Neutrophil (primary cell): ENCODE results near the gene SDCCAG8.

Experiments used
- H3K27ac ChIP-seq: fragments of 200-600 bp; sonication (generic); 2 replicates; pipeline ENCODE4 v1.5.1; 2016; ENCODE audit warnings: mild to moderate bottlenecking, moderate library complexity
- H3K27me3 ChIP-seq: fragments of 200-600 bp; sonication (generic); 2 replicates; pipeline ENCODE4 v1.6.0; 2016; ENCODE audit warnings: mild to moderate bottlenecking
- H3K36me3 ChIP-seq: fragments of 200-600 bp; sonication (generic); 2 replicates; pipeline ENCODE4 v1.5.1; 2017
- H3K4me1 ChIP-seq, 2 experiments: fragments of 200-600 bp in 1 of 2; sonication (generic) in 1 of 2; 1 replicate in 1 of 2; 2 replicates in 1 of 2; pipeline versions ENCODE4 v1.5.1 to v1.6.1; 2013 to 2016; ENCODE audit warnings: low read depth in 1 of 2, low read length in 1 of 2, mild to moderate bottlenecking in 1 of 2, moderate library complexity in 1 of 2; ENCODE audit not compliant: control insufficient read depth in 1 of 2, insufficient read depth in 1 of 2
- H3K4me3 ChIP-seq, 2 experiments: fragments of 200-600 bp in 1 of 2; sonication (generic) in 1 of 2; 1 replicate in 1 of 2; 2 replicates in 1 of 2; pipeline ENCODE4 v1.5.1; 2013 to 2016; ENCODE audit warnings: low read depth in 1 of 2, low read length in 1 of 2, mild to moderate bottlenecking in 1 of 2, moderate library complexity in 1 of 2
- H3K9me3 ChIP-seq: fragments of 200-600 bp; sonication (generic); 2 replicates; pipeline ENCODE4 v1.5.1; 2016
- TF ChIP-seq, protein P1 (sequence below): fragments of 200-600 bp; sonication (generic); IDR thresholded peaks from 2 replicates; pipeline ENCODE4 v1.5.1; 2016; ENCODE audit warnings: antibody characterized with exemption

The SDCCAG8 gene

DNA sequence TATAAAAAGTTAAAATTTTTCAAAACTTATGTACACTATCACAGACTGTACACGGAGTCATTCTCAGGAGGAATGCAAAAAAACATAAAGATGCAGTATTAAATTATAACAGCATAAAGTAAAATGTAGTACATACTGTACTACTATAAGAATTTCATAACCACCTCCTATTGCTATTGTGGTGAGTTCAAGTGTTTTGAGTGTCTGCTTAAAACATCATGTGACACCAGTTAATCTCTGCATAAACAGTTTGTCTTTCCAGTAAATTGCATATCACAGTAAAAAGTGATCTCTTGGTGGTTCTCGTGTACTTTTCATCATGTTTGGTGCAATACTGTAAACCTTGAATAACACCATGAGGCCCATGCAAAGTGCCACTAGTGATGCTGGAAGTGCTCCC is 45.2 kb downstream of the SDCCAG8 start:
- H3K27me3 ChIP-seq, result no peaks in the 10 kb centered on the region
- H3K4me1 ChIP-seq, result no peaks in the 10 kb centered on the region
- no peak overlapping the region for H3K27ac ChIP-seq
- no peak overlapping the region for H3K4me3 ChIP-seq
- no peaks in the 10 kb centered on the region for H3K9me3 ChIP-seq
- no peaks in the 10 kb centered on the region for H3K36me3 ChIP-seq
- TF ChIP-seq, protein P1, sequence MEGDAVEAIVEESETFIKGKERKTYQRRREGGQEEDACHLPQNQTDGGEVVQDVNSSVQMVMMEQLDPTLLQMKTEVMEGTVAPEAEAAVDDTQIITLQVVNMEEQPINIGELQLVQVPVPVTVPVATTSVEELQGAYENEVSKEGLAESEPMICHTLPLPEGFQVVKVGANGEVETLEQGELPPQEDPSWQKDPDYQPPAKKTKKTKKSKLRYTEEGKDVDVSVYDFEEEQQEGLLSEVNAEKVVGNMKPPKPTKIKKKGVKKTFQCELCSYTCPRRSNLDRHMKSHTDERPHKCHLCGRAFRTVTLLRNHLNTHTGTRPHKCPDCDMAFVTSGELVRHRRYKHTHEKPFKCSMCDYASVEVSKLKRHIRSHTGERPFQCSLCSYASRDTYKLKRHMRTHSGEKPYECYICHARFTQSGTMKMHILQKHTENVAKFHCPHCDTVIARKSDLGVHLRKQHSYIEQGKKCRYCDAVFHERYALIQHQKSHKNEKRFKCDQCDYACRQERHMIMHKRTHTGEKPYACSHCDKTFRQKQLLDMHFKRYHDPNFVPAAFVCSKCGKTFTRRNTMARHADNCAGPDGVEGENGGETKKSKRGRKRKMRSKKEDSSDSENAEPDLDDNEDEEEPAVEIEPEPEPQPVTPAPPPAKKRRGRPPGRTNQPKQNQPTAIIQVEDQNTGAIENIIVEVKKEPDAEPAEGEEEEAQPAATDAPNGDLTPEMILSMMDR, result no peak

- Histone ChIP-seq H3K4me3 (no peak overlapping the region), H3K4me1 (peaks cover 20 to 21% of the 10 kb centered on the region in 2 experiments), H3K27ac (no peak overlapping the region), H3K36me3 (no peaks in the 10 kb centered on the region), H3K9me3 (no peaks in the 10 kb centered on the region), H3K27me3 (no peaks in the 10 kb centered on the region)
- TF ChIP-seq, protein P1, result no peak
Measured at GRCh38 chr1:243311809-243312208, 56.0 kb downstream of the SDCCAG8 start.

DNA sequence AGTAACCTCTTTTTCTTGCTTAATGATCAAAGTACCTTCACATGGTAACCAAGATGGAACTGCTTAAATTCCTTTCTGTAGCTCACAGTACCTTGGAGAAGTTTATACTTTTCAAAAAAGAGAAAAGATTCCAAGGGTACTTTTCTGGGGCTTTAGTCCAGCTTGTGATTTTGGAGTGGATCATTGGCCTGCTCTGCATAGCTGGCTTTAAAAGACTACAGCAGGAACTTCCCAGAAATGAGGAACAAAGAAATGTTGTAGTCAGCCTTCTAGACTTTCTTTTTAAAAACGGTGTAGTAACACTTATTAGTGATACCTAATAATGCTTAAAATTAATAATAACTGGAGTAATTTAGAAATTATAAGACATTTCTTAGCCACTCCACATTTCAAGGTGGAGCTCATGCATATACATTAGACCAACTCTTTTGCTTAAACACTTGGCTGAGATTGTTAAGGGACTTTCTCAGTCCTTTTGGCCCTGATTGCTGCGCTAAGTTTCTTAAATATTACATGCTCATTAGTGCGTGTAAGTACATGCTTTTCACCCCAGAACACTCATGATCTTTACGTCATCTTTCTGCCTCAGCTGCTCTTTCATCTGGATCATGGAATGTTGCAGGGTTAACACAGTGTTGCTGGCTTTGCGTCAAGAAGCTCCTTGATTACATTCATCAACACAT is 57.3 kb downstream of the SDCCAG8 start:
- Histone ChIP-seq H3K9me3 (no peaks in the 10 kb centered on the region), H3K27ac (peak overlapping the region; percentile 75)

DNA sequence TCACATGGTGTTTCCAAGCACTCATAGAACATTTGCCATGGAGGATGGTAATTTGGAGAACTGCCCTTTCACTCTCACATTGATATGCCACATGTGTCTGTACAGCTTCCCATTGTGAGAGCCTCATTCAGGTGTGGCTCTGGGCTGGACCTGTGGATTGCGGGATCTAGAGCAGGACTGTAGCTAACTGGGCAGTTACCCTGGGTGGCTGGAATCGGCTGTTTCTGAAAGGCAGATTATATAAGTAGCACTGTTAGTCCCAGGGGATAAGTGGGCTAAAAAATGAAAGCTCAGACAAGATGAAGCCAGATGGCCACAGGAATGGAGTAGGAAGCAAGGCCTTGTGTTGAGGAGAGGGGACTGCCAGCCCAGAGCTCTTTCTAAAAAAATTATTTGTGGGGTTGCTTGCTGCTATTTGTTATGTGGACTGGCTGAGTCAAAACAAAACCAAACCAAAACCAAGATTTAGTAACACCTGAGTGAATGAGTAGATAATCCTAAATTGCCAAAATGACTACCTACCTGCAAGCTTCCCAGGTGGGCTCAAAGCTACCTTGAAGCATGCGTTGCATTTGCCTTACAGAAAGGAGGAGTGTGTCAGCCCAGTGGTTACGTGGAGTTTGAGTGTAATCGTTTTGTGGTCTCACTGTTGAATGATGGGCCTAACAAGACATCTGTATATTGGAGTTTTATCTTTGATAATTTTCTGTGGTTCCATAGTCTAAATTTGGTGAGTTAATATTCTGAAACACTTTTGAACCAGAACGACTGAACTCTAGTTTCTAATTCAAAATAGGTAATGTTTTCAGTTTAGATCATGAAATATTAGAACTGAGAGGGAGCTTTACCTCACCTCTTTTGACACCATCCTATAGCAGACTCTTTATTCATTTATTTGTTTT is 58.0 kb downstream of the SDCCAG8 start:
- peaks cover 31 to 32% of the 10 kb centered on the region in 2 experiments for H3K4me1 ChIP-seq
- H3K27ac ChIP-seq, result peak overlapping the region; percentile 75
- no peaks in the 10 kb centered on the region for H3K36me3 ChIP-seq

More for the DNA sequence above, 57.3 kb downstream of the SDCCAG8 start:
- TF ChIP-seq, protein P1, result no peak
- Histone ChIP-seq H3K27me3 (no peaks in the 10 kb centered on the region), H3K4me3 (no peak overlapping the region), H3K4me1 (peaks cover 23 to 24% of the 10 kb centered on the region in 2 experiments), H3K36me3 (no peaks in the 10 kb centered on the region)

GRCh38 chr1:243315455-243315854 is 59.6 kb downstream of the SDCCAG8 start:
- Histone ChIP-seq H3K27ac (no peak overlapping the region), H3K9me3 (no peaks in the 10 kb centered on the region), H3K4me3 (no peak overlapping the region), H3K4me1 (peaks cover 46 to 48% of the 10 kb centered on the region in 2 experiments), H3K27me3 (no peaks in the 10 kb centered on the region), H3K36me3 (no peaks in the 10 kb centered on the region)
- TF ChIP-seq, protein P1, result no peak

More for the DNA sequence above, 58.0 kb downstream of the SDCCAG8 start:
- H3K9me3 ChIP-seq, result no peaks in the 10 kb centered on the region
- H3K27me3 ChIP-seq, result no peaks in the 10 kb centered on the region
- H3K4me3 ChIP-seq, result no peak overlapping the region
- TF ChIP-seq, protein P1, result no peak
